Neutrophil (primary cell): ENCODE results near the gene RASD2.

ENCODE experiments used
- H3K27ac ChIP-seq: fragments of 200-600 bp; sonication (generic); 2 replicates; pipeline ENCODE4 v1.5.1; 2016; ENCODE audit warnings: mild to moderate bottlenecking, moderate library complexity
- H3K27me3 ChIP-seq: fragments of 200-600 bp; sonication (generic); 2 replicates; pipeline ENCODE4 v1.6.0; 2016; ENCODE audit warnings: mild to moderate bottlenecking
- H3K36me3 ChIP-seq: fragments of 200-600 bp; sonication (generic); 2 replicates; pipeline ENCODE4 v1.5.1; 2017
- H3K4me1 ChIP-seq, 2 experiments: fragments of 200-600 bp in 1 of 2; sonication (generic) in 1 of 2; 1 replicate in 1 of 2; 2 replicates in 1 of 2; pipeline versions ENCODE4 v1.5.1 to v1.6.1; 2013 to 2016; ENCODE audit warnings: low read depth in 1 of 2, low read length in 1 of 2, mild to moderate bottlenecking in 1 of 2, moderate library complexity in 1 of 2; ENCODE audit not compliant: control insufficient read depth in 1 of 2, insufficient read depth in 1 of 2
- H3K4me3 ChIP-seq, 2 experiments: fragments of 200-600 bp in 1 of 2; sonication (generic) in 1 of 2; 1 replicate in 1 of 2; 2 replicates in 1 of 2; pipeline ENCODE4 v1.5.1; 2013 to 2016; ENCODE audit warnings: low read depth in 1 of 2, low read length in 1 of 2, mild to moderate bottlenecking in 1 of 2, moderate library complexity in 1 of 2
- H3K9me3 ChIP-seq: fragments of 200-600 bp; sonication (generic); 2 replicates; pipeline ENCODE4 v1.5.1; 2016
- CTCF ChIP-seq: fragments of 200-600 bp; sonication (generic); IDR thresholded peaks from 2 replicates; pipeline ENCODE4 v1.5.1; 2016; ENCODE audit warnings: antibody characterized with exemption

The RASD2 gene

GRCh38 chr22:35590634-35591295 lies 50.1 kb downstream of the RASD2 start:
- no peak for TF ChIP-seq CTCF
- no peak overlapping the region for H3K27ac ChIP-seq
- no peak overlapping the region for H3K4me3 ChIP-seq
- H3K9me3 ChIP-seq, result no peaks in the 10 kb centered on the region
- peaks cover 11 to 16% of the 10 kb centered on the region in 2 experiments for H3K4me1 ChIP-seq
- no peaks in the 10 kb centered on the region for H3K36me3 ChIP-seq
- no peaks in the 10 kb centered on the region for H3K27me3 ChIP-seq

- Histone ChIP-seq H3K4me1 (peaks cover 11 to 16% of the 10 kb centered on the region in 2 experiments), H3K27ac (no peak overlapping the region), H3K36me3 (no peaks in the 10 kb centered on the region), H3K4me3 (no peak overlapping the region), H3K9me3 (no peaks in the 10 kb centered on the region), H3K27me3 (no peaks in the 10 kb centered on the region)
- TF ChIP-seq CTCF, result no peak
Observed at GRCh38 chr22:35591714-35592417, 51.2 kb downstream of the RASD2 start.

GRCh38 chr22:35592418-35592967 lies 51.9 kb downstream of the RASD2 start:
- Histone ChIP-seq H3K36me3 (no peaks in the 10 kb centered on the region), H3K27ac (no peak overlapping the region), H3K9me3 (no peaks in the 10 kb centered on the region), H3K4me3 (no peak overlapping the region), H3K4me1 (peaks cover 11 to 16% of the 10 kb centered on the region in 2 experiments), H3K27me3 (no peaks in the 10 kb centered on the region)
- no peak for TF ChIP-seq CTCF

- Histone ChIP-seq H3K9me3 (no peaks in the 10 kb centered on the region), H3K27ac (no peak overlapping the region), H3K4me1 (peaks cover 11 to 16% of the 10 kb centered on the region in 2 experiments), H3K36me3 (no peaks in the 10 kb centered on the region), H3K27me3 (no peaks in the 10 kb centered on the region), H3K4me3 (no peak overlapping the region)
- TF ChIP-seq CTCF, result no peak
Observed at GRCh38 chr22:35593071-35593890, 52.6 kb downstream of the RASD2 start.

- Histone ChIP-seq H3K27me3 (no peaks in the 10 kb centered on the region), H3K4me1 (peaks cover 8 to 9% of the 10 kb centered on the region in 2 experiments), H3K36me3 (no peaks in the 10 kb centered on the region), H3K27ac (no peak overlapping the region), H3K4me3 (no peak overlapping the region), H3K9me3 (no peaks in the 10 kb centered on the region)
- TF ChIP-seq CTCF, result no peak
Observed at GRCh38 chr22:35593891-35594470, 53.4 kb downstream of the RASD2 start.
